Stimulated activated CD4-positive, alpha-beta T cell treated with anti-CD3 and anti-CD28 coated beads, Interleukin-4, amount 100 ng/mL, for 1 hour (primary cell): ENCODE results near the gene PSMD6.
A peak's percentile ranks its signal among the peaks of the same experiment; 100 is the strongest.

Experiments used
- DNase-seq: peaks from one replicate; pipeline ENCODE4 v3.0.0-alpha.2; 2020

Gene PSMD6

GRCh38 chr3:64023187-64023860, at the start of gene PSMD6:
TSS of gene PSMD6 (minus strand) at chr3:64023494. CDS start at chr3:64023419, 75 bp downstream.
- peak; percentile 94 for DNase-seq

DNA sequence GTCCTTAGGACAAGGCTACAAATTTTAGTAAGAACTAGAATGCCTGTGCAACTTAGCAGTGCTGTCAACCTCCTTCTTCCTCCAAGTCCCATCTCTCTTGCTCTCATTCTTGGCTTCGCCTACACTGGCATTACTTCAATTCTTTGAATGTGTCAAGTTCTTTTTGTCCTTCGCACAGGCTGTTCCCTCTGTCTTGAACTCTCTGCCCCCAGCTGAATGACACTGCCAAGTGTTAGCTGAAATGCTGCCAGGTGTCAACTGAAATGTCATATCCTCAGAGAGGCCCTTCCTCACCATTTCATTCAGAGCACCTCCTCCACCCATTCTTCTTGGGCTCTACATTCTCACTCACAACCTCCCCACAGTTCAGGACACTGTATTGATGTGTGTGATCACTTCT, 48.8 kb upstream of the PSMD6 start:
- DNase-seq: no peak

DNA sequence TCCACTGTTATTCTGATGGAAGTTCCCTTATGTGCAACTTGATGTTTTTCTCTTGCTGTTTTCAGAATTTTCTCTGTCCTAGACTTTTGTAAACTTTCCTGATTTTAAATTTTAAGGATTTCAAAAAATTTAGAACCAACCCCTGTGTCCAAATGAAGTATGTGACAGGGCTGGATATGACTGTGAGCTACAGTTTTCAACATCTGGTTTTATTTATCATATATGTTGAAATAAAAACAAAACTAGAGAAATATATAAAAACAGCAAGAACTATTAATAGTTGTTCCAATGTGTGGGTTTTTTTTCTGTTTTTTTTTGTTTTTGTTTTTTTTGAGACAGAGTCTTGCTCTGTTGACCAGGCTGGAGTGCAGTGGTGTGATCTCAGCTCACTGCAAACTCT, 47.4 kb upstream of the PSMD6 start:
- DNase-seq: no peak

DNA sequence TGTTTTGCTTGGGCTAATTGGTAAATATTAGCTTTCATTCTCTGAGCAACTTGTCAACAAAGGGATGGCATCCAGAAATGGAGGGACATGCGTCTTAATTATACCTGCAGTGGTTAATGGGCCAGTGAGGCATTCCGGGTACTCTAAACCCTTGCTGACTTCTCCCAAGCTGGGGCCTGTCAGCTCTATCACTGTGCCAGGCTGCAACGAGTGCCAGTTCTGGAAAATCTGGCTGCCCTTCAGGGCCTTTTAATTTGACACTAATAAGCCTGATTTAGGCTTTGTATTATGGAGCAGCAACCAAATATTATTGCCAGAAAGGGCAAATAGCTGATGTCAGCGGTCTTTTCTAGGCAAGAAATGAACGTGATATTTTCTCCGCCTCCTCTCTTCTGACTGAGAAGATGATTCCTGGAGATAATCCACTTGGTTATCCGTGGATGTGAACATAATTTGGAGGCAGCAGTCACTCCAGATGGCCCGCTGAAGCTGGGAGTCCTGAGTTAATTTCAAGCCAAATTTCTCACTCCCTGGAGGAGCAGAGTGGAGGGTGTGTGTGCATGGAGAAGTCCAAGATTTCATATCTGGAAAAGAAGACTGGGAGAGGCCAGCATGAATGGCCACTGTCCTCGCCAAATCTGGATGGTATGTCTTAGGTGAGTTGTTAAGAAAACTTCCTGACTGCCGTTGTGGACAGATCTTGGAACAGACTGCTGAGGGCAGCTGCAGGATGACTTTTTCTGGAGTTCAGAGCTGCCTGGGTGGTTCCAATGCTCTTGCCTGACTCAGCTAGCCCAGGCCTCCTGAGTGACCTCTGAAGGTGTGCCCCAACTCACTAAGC, 44.4 kb upstream of the PSMD6 start:
- DNase-seq: no peak

GRCh38 chr3:64064804-64065203, 41.5 kb upstream of the PSMD6 start:
- no peak for DNase-seq

DNA sequence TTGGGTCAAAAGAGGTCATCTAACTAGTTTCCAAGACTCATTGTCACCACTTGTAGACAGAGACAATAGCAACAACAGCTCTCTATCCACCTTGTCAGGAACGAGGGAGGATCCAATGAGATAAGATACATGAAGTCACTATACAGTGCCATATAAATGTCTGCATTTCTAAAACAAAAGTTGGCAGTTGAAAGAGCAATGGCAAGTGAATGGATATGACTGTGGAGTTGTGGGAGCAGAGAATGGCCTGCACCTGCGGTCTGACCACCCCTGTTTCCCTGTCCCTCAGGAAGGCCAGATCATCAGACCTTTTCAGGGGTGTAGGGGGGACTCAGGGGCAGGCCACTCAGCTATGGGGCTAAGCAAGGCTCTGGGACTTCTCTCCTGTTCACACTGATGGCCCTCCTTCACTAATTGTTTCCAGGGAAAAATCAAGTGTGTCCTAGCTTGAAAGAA, 40.7 kb upstream of the PSMD6 start:
- no peak for DNase-seq

DNA sequence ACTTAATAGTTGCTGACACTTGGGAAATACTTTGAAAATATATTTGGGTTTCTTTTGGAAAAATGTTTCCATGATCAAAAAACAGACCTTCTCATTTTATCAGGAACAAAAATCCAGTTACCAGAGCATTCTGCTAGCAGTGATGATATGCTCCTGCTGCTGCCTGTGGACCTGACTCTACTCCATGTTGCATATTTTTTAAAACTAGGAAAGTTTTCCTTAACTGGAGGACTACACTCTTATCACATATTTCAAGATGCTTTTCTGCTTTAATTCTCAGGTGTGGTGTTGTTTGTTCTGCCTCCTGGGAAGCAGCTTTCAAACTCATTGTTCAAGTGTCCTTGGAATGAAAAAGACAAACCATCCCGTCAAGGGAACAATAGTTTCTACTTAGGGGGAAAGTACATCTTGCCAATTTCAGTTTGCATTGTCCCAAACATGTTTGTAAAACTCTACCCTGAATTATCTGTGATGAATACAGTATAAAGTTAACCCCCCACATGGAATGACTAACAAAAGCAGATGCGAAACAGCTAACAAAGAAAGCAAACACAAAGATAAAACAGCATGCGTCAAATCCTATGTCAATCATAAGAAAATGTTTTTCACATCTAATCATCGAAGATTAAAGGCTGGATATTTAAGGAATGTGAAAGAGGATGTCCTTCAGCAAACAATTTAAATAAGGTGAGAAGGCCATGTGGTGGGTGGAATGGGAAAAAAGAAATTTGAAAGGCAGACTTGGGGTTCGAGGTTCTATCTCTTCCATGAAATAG, 40.1 kb upstream of the PSMD6 start:
- no peak for DNase-seq

GRCh38 chr3:64061628-64062027, 38.3 kb upstream of the PSMD6 start:
- no peak for DNase-seq

DNA sequence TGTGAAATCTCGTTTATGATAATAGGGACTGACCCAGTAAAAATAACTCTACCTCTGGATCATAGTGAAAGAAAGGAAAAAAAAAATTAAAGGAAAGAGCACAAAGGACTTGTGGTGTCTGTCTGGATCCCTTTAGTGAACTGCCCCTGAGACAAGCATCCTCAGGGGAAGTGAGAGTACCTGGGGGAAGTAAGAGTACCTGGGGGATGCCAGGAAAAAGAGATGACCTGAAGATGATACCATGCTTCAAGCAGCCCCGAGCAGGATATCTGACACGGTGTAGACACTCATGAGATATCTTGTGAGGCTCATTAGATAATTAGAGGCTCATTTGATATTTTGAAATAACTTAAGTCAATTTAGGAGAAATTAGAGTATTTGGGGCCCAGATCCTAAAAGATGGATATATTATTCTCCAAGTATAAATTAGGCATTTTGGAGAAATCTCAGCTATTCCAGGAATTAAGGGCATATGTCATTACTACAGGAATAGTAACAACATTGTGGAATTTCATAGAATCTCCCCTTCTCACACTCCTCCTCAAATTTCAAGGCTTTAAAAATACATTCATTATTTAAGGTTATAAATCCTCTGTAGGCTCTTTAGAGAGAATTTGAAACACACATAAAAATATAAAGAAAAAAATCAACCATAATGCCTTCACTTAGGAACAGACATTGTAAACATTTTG, 36.3 kb upstream of the PSMD6 start:
- no peak for DNase-seq

DNA sequence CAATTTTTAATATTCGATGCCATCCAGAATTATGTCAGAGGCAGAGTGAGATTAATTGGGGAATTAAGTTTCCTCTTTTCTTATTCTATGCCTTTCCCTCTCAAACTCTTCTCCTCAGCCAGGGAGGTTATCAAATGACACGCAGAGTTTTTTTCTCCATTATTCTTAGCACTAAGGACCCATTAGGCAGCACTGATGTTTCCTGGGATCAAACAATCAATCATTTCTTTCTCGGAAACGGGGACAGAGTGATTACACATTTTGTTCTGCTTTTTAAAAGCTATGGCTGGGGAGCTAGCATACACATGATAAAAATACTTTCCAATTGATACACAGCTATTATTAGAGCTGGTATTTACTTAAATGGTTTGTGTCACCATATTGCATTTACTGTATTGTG, 35.3 kb upstream of the PSMD6 start:
- no peak for DNase-seq

DNA sequence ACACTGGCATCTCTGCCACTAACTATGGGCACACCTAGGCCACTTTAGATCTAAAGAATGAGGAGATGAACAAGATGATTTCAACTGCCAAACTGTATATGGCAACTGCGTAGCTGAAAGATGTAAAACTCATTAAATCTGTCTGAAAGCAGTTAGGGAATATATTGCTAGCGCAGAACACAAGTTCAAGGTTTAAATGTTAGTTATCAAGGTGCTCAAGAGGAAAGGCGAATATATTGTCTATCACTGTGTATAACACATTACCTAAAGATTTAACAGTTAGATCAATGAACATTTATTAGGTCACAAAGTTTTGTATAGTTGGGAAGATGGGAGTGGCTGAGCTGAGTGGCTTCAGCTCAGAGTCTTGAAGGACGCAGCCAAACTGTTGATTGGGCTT, 33.9 kb upstream of the PSMD6 start:
- no peak for DNase-seq

DNA sequence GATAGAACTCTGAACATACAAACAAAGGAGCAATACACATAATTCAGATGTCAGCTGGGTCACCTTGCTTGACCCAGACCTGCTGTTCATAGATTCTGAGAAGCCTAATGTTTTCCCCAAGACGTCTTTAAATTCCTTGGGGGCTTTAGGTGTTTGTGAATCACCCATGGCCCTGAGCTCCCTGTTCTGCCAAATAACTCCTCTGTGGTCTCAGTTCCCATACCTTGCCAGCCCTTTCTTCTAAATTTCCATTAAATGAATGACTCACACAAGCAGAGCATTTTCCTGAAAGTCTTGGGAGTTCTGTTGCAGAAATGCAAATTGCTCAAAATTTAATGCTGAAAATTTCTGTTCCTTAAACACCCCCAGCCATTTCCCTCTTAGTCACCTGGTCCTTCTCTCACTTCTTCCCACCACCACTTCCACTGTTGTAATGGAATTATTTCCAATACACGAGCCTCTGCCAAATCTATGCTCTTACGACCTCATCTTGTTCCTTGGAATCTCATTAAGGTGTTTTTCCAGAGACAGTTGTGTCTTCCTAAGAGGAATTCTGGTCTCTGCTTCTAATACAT, 33.4 kb upstream of the PSMD6 start:
- no peak for DNase-seq

- no peak for DNase-seq
These were observed 31.8 kb upstream of the PSMD6 start for GRCh38 chr3:64055076-64055475.

DNA sequence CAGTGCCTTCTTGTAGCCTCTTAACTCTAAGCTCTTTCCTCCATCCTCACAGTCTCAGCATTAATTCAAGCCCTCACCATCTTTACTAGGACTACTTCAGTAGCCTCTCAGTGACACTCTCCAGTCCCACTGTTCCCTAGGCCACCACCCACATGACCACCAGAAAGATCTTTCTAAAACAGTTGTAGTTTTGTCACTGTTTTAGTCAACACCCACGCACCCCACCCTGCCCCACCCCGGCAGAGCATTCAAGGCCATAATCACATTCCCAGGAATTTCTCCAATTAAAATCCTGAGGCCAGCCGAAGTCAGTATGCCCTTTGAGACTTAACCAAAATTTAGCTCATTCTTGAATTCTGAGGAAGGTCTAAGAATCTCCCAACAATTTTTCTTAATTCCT, 31.2 kb upstream of the PSMD6 start:
- DNase-seq: no peak

DNA sequence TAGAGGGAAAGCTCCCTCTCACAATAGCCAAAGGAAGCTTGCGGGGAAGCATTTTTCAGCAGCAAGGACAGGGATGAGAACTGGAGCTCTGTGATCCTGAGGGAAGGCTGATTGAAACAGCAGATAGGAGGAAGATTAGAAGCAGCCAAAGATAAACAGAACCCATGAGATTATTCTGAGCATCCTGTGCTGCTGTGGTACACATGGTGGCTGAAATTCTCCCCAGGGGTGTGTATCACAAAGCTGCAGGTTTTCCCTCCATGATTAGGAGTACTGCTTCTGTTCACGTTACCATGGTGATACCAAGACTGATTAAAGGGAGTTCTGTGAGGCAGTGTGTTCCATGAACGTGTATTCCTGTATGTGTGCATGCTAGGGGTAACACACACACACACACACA, 30.3 kb upstream of the PSMD6 start:
- no peak for DNase-seq

DNA sequence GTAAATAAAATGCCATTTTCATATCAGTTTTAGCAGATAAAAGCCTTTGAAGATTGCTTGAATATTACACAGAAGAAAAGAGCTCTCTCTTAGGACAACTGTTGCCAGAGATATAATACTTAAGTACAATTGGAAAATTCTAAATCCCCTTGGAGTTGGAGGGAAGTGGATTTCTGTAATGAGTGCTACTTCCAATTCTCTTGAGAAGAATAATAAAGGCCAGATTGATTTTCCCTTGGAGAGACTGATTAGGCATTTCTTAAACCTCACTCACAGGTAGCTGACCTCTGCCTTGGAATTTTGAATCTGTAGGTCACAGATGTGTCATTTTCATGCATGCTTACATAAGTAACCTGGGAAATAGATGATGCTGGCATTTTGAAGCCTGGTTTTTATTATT, 29.8 kb upstream of the PSMD6 start:
- DNase-seq: no peak

GRCh38 chr3:64049832-64050231, 26.5 kb upstream of the PSMD6 start:
- no peak for DNase-seq

DNA sequence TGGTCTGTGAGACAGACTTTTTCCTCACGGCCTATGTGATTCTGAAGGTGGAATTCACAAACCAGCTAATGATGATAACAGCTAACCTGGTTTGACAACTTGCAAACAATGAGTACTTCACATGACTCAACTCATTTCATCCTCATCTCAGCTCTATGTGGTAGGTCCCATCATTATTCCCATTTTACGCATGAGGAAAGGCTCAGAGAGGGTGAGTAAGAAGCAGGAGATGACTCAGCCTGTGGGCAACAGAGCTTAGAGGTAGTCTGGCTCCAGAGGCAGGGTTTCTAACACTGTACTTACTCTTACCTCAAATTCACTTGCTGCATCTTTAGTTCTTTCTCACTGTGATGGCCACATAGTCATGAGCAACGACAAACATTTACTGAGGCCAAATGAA, 25.8 kb upstream of the PSMD6 start:
- DNase-seq: no peak

DNA sequence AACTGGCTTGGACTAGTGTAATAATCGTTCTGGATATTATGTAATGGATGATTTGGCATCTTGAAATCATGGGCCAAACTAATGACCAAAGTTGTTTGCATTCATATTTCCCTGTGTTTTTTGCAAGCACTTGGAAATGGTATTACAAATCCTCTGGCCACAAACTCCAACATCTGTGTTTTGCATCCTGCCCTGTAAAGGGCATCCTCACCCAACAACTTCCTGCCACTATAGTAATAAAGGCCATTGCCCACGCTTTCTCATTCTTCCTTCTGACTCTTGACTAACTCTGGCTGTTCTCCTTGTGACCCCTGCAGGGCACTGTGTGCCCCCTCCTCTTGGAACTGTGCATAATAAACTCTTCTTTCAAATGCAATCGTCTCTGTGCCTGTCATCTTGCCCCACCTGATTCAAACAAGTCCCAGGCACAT, 25.4 kb upstream of the PSMD6 start:
- no peak for DNase-seq

- DNase-seq: no peak
These were observed 24.5 kb upstream of the PSMD6 start for GRCh38 chr3:64047787-64048186.

- no peak for DNase-seq
These were observed 23.8 kb upstream of the PSMD6 start for GRCh38 chr3:64046996-64047594.

GRCh38 chr3:64046592-64046991, 23.3 kb upstream of the PSMD6 start:
- DNase-seq: no peak
